Erythroblast (primary cell): ENCODE data around the gene IFNA2.

Experiments
- GATA1 ChIP-seq: IDR thresholded peaks from 2 replicates; pipeline ENCODE4 v1.6.1; 2011; ENCODE audit warnings: low read depth, mild to moderate bottlenecking, control low read depth, low read length, moderate library complexity
- POLR2A ChIP-seq: IDR thresholded peaks from 2 replicates; pipeline ENCODE4 v1.6.1; 2011; ENCODE audit warnings: mild to moderate bottlenecking, low read length

DNA sequence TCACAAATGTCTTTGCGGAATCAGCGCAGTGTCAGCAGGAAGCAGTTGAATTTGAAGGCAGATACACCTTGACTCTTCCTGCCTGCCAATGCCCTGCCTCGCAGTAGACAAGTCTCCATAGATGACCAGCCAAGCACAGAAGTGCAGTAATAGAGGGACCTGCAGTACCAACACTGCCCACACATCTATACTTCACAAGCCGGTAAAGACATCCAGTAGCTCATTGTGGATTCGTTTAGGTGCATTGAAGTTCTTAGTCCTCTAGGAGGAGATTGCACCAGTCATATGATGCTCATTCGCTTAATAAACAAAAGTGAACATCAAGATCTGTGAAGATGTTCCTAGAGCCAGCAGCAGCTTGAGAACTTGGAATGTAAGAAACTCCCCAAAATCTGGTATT, 7.1 kb upstream of the IFNA2 start:
- no peak for TF ChIP-seq POLR2A
- TF ChIP-seq GATA1: no peak
